Measurements from ENCODE around the gene DYNC1I1. TPM values are rescaled to one million over a fixed set of nuclear protein-coding genes. Genes with fewer than 3 reads are reported as not detected.

Gene DYNC1I1
- total and polyA plus RNA-seq, 2 experiments from 2014 or later = 1.4 to 4.1 TPM

- Histone ChIP-seq H3K27me3 (ENCODE audit: insufficient read depth) (no peaks in the 10 kb centered on the region), H3K4me3 (no peak overlapping the region), H3K36me3 (ENCODE audit: insufficient read depth) (no peaks in the 10 kb centered on the region), H3K79me2 (replicated peaks; ENCODE audit: insufficient read depth) (no peaks in the 10 kb centered on the region), H4K20me1 (replicated peaks; ENCODE audit: insufficient read depth) (no peaks in the 10 kb centered on the region), H2AFZ (no peak overlapping the region), H3K27ac (ENCODE audit: low read depth) (no peak overlapping the region), H3K4me1 (ENCODE audit: insufficient read depth) (no peaks in the 10 kb centered on the region), H3F3A (replicated peaks; ENCODE audit: low read depth) (no peaks in the 10 kb centered on the region), H3K4me2 (no peak overlapping the region), H3K9me2 (ENCODE audit: insufficient read depth) (no peaks in the 10 kb centered on the region)
- no peaks in the 10 kb centered on the region for H3K27me3 Mint-ChIP-seq (ENCODE audit: insufficient read depth, low read depth, poor library complexity)
- H3K4me1 Mint-ChIP-seq = 0 out of 3 replicates have a peak, but pooled peaks cover under 1% of the 10 kb centered on the region
- H3K9me3 Mint-ChIP-seq = no peaks in the 10 kb centered on the region
- TF ChIP-seq, protein P1, sequence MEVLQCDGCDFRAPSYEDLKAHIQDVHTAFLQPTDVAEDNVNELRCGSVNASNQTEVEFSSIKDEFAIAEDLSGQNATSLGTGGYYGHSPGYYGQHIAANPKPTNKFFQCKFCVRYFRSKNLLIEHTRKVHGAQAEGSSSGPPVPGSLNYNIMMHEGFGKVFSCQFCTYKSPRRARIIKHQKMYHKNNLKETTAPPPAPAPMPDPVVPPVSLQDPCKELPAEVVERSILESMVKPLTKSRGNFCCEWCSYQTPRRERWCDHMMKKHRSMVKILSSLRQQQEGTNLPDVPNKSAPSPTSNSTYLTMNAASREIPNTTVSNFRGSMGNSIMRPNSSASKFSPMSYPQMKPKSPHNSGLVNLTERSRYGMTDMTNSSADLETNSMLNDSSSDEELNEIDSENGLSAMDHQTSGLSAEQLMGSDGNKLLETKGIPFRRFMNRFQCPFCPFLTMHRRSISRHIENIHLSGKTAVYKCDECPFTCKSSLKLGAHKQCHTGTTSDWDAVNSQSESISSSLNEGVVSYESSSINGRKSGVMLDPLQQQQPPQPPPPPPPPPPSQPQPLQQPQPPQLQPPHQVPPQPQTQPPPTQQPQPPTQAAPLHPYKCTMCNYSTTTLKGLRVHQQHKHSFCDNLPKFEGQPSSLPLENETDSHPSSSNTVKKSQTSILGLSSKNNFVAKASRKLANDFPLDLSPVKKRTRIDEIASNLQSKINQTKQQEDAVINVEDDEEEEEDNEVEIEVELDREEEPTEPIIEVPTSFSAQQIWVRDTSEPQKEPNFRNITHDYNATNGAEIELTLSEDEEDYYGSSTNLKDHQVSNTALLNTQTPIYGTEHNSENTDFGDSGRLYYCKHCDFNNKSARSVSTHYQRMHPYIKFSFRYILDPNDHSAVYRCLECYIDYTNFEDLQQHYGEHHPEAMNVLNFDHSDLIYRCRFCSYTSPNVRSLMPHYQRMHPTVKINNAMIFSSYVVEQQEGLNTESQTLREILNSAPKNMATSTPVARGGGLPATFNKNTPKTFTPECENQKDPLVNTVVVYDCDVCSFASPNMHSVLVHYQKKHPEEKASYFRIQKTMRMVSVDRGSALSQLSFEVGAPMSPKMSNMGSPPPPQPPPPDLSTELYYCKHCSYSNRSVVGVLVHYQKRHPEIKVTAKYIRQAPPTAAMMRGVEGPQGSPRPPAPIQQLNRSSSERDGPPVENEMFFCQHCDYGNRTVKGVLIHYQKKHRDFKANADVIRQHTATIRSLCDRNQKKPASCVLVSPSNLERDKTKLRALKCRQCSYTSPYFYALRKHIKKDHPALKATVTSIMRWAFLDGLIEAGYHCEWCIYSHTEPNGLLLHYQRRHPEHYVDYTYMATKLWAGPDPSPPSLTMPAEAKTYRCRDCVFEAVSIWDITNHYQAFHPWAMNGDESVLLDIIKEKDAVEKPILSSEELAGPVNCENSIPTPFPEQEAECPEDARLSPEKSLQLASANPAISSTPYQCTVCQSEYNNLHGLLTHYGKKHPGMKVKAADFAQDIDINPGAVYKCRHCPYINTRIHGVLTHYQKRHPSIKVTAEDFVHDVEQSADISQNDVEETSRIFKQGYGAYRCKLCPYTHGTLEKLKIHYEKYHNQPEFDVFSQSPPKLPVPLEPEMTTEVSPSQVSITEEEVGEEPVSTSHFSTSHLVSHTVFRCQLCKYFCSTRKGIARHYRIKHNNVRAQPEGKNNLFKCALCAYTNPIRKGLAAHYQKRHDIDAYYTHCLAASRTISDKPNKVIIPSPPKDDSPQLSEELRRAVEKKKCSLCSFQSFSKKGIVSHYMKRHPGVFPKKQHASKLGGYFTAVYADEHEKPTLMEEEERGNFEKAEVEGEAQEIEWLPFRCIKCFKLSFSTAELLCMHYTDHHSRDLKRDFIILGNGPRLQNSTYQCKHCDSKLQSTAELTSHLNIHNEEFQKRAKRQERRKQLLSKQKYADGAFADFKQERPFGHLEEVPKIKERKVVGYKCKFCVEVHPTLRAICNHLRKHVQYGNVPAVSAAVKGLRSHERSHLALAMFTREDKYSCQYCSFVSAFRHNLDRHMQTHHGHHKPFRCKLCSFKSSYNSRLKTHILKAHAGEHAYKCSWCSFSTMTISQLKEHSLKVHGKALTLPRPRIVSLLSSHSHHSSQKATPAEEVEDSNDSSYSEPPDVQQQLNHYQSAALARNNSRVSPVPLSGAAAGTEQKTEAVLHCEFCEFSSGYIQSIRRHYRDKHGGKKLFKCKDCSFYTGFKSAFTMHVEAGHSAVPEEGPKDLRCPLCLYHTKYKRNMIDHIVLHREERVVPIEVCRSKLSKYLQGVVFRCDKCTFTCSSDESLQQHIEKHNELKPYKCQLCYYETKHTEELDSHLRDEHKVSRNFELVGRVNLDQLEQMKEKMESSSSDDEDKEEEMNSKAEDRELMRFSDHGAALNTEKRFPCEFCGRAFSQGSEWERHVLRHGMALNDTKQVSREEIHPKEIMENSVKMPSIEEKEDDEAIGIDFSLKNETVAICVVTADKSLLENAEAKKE (CRISPR knock-in tag; IDR thresholded peaks at IDR 0.05) = no peak
- TF ChIP-seq ZNF331 (CRISPR knock-in tag; IDR thresholded peaks at IDR 0.05; ENCODE audit: low read depth) (no peak), JUNB (IDR thresholded peaks at IDR 0.05; ENCODE audit: unreplicated experiment) (no peak), EZH2 (IDR thresholded peaks at IDR 0.05; ENCODE audit: low read depth, unreplicated experiment) (no peak), STAT1 (IDR thresholded peaks at IDR 0.05; ENCODE audit: unreplicated experiment) (no peak), CREB1 (CRISPR knock-in tag; IDR thresholded peaks at IDR 0.05; ENCODE audit: low read depth) (no peak), NANOG (IDR thresholded peaks at IDR 0.05; ENCODE audit: borderline replicate concordance) (no peak)
- TF ChIP-seq, protein P2, sequence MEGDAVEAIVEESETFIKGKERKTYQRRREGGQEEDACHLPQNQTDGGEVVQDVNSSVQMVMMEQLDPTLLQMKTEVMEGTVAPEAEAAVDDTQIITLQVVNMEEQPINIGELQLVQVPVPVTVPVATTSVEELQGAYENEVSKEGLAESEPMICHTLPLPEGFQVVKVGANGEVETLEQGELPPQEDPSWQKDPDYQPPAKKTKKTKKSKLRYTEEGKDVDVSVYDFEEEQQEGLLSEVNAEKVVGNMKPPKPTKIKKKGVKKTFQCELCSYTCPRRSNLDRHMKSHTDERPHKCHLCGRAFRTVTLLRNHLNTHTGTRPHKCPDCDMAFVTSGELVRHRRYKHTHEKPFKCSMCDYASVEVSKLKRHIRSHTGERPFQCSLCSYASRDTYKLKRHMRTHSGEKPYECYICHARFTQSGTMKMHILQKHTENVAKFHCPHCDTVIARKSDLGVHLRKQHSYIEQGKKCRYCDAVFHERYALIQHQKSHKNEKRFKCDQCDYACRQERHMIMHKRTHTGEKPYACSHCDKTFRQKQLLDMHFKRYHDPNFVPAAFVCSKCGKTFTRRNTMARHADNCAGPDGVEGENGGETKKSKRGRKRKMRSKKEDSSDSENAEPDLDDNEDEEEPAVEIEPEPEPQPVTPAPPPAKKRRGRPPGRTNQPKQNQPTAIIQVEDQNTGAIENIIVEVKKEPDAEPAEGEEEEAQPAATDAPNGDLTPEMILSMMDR (conservative IDR thresholded peaks at IDR 0.05; ENCODE audit: low read depth in 2 of 2) = no peak
- TF ChIP-seq, protein P3, sequence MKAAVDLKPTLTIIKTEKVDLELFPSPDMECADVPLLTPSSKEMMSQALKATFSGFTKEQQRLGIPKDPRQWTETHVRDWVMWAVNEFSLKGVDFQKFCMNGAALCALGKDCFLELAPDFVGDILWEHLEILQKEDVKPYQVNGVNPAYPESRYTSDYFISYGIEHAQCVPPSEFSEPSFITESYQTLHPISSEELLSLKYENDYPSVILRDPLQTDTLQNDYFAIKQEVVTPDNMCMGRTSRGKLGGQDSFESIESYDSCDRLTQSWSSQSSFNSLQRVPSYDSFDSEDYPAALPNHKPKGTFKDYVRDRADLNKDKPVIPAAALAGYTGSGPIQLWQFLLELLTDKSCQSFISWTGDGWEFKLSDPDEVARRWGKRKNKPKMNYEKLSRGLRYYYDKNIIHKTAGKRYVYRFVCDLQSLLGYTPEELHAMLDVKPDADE (IDR thresholded peaks at IDR 0.05) = no peak
- TF ChIP-seq, protein P4, sequence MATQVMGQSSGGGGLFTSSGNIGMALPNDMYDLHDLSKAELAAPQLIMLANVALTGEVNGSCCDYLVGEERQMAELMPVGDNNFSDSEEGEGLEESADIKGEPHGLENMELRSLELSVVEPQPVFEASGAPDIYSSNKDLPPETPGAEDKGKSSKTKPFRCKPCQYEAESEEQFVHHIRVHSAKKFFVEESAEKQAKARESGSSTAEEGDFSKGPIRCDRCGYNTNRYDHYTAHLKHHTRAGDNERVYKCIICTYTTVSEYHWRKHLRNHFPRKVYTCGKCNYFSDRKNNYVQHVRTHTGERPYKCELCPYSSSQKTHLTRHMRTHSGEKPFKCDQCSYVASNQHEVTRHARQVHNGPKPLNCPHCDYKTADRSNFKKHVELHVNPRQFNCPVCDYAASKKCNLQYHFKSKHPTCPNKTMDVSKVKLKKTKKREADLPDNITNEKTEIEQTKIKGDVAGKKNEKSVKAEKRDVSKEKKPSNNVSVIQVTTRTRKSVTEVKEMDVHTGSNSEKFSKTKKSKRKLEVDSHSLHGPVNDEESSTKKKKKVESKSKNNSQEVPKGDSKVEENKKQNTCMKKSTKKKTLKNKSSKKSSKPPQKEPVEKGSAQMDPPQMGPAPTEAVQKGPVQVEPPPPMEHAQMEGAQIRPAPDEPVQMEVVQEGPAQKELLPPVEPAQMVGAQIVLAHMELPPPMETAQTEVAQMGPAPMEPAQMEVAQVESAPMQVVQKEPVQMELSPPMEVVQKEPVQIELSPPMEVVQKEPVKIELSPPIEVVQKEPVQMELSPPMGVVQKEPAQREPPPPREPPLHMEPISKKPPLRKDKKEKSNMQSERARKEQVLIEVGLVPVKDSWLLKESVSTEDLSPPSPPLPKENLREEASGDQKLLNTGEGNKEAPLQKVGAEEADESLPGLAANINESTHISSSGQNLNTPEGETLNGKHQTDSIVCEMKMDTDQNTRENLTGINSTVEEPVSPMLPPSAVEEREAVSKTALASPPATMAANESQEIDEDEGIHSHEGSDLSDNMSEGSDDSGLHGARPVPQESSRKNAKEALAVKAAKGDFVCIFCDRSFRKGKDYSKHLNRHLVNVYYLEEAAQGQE (IDR thresholded peaks at IDR 0.05; ENCODE audit: unreplicated experiment) = no peak
- ATAC-seq = no peak
- H3K36me3 Mint-ChIP-seq (ENCODE audit: low read depth) = no peaks in the 10 kb centered on the region
- no peak for DNase-seq (ENCODE audit: low spot score)
- H3K27ac Mint-ChIP-seq = no peak overlapping the region
- H3K4me3 Mint-ChIP-seq = no peak overlapping the region
Observed at GRCh38 chr7:95929710-95930280, 157.4 kb downstream of the DYNC1I1 start.

All from GM23338 (cell line).